ENCODE measurements around the gene CEL.

GRCh38 chr9:133023117-133023890, 38.5 kb upstream of the CEL start:
- TF ChIP-seq CTCF (IDR thresholded peaks at IDR 0.05 in 2 of 3, conservative IDR thresholded peaks at IDR 0.05 in 1 of 3; ENCODE audit: borderline replicate concordance in 1 of 3, insufficient read depth in 1 of 3, low read depth in 2 of 3, low read length in 2 of 3) (no peak), SP1 (IDR thresholded peaks at IDR 0.05; ENCODE audit: low read depth) (no peak), POLR2AphosphoS5 (IDR thresholded peaks at IDR 0.05; ENCODE audit: low read depth, low read length) (no peak), YY1 (IDR thresholded peaks at IDR 0.05; ENCODE audit: extremely low read depth, insufficient replicate concordance, low read depth, low read length) (no peak), REST (IDR thresholded peaks at IDR 0.05; ENCODE audit: low read depth) (no peak)
